DND-41 (cell line): Measurements from ENCODE around the gene TMEM19.

ENCODE experiments used
- ATAC-seq: fragments of 200-7000 bp; cut with Tn5 transposase; 3 replicates; pipeline ENCODE4 v1.9.1; 2021; ENCODE audit warnings: low read depth; ENCODE audit not compliant: insufficient read depth
- DNase-seq: peaks from one replicate; pipeline ENCODE4 v3.0.0-alpha.2; 2020
- H2AFZ ChIP-seq: 2 replicates; pipeline ENCODE4 v1.6.0; 2012; ENCODE audit warnings: low read depth, low read length
- H3K27ac ChIP-seq: 2 replicates; pipeline ENCODE4 v1.5.1; 2012; ENCODE audit warnings: low read length, inconsistent platforms
- H3K27me3 ChIP-seq: fragments of 200-600 bp; sonication (generic); 2 replicates; pipeline ENCODE4 v1.6.0; 2012; ENCODE audit warnings: low read length, mild to moderate bottlenecking, inconsistent platforms; ENCODE audit not compliant: insufficient read depth, poor library complexity
- H3K36me3 ChIP-seq: 2 replicates; pipeline ENCODE4 v1.5.1; 2012; ENCODE audit warnings: low read length, inconsistent platforms; ENCODE audit not compliant: insufficient read depth
- H3K4me1 ChIP-seq: 2 replicates; pipeline ENCODE4 v1.5.1; 2012; ENCODE audit warnings: mild to moderate bottlenecking, low read length; ENCODE audit not compliant: insufficient read depth
- H3K4me2 ChIP-seq: 2 replicates; pipeline ENCODE4 v1.6.0; 2012; ENCODE audit warnings: mild to moderate bottlenecking, moderate library complexity, low read length, inconsistent platforms; ENCODE audit not compliant: insufficient read depth
- H3K4me3 ChIP-seq, 2 experiments: fragments of 200-600 bp in 1 of 2; shearing (Covaris generic) in 1 of 2; 2 replicates each; pipeline ENCODE4 v1.5.1; 2012 to 2016; ENCODE audit warnings: inconsistent platforms in 2 of 2, low read length in 2 of 2, mild to moderate bottlenecking in 2 of 2, low read depth in 1 of 2, moderate library complexity in 1 of 2
- H3K79me2 ChIP-seq: 2 replicates; pipeline ENCODE4 v1.6.0; 2012; ENCODE audit warnings: low read length, inconsistent platforms; ENCODE audit not compliant: insufficient read depth
- H3K9ac ChIP-seq: 2 replicates; pipeline ENCODE4 v1.6.0; 2012; ENCODE audit warnings: low read depth, mild to moderate bottlenecking, inconsistent platforms, low read length, moderate library complexity
- H3K9me3 ChIP-seq: 2 replicates; pipeline ENCODE4 v1.5.1; 2012; ENCODE audit warnings: low read length, moderate library complexity, mild to moderate bottlenecking, inconsistent platforms; ENCODE audit not compliant: insufficient read depth, severe bottlenecking
- H4K20me1 ChIP-seq: 2 replicates; pipeline ENCODE4 v1.6.0; 2012; ENCODE audit warnings: low read length; ENCODE audit not compliant: insufficient read depth
- EZH2 ChIP-seq: IDR thresholded peaks from 3 replicates; pipeline ENCODE4 v1.6.1; 2012; ENCODE audit warnings: borderline replicate concordance, low read depth, mild to moderate bottlenecking, moderate library complexity, low read length, inconsistent platforms; ENCODE audit not compliant: severe bottlenecking
- TF ChIP-seq, protein P1 (sequence below): IDR thresholded peaks from 2 replicates; pipeline ENCODE4 v1.5.1; 2012; ENCODE audit warnings: borderline replicate concordance, low read length, moderate library complexity, mild to moderate bottlenecking; ENCODE audit not compliant: poor library complexity, severe bottlenecking; ENCODE audit errors: extremely low read depth

The TMEM19 gene

DNA sequence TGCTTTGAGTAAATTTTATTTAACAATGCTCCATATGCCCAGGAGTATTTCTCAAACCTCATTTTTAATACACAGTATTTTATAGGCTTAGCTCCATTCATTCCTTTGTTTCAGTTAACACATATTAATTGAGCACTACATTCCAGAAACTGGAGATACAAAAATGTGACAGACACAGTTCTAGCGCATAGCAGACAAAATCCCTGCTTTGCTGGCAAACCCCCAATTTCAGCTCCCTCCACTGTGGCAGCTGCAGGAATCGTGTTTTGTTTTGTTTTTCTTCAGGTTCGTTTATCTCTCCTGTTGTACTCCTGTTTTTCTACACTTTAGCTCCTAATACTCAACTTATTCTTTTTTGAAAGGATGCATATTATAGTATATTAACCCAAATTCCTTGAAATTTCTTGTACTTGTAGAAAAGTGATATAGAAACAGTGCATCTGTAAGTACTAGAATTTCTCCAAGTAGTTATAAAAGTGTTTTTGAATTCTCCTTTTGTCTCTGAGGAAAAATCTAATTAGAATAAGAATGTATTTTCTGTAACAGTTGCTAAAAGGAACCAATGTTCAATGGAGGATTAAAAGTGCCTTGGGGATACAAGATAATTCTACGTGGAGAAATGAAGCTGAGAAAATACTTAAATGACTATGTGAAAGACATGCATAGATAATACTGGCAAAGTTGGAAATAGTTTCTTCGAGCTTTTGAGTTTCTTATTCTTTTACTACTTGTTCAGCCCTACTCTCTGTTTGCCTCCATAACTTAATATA, 62.4 kb downstream of the TMEM19 start:
- Histone ChIP-seq H3K36me3 (no peaks in the 10 kb centered on the region), H3K4me2 (no peak overlapping the region), H3K27ac (no peak overlapping the region)

GRCh38 chr12:71749666-71750065, 63.8 kb downstream of the TMEM19 start:
- Histone ChIP-seq H3K27me3 (peaks cover 16% of the 10 kb centered on the region), H3K9me3 (no peaks in the 10 kb centered on the region), H3K4me1 (peaks cover 7% of the 10 kb centered on the region), H3K36me3 (no peaks in the 10 kb centered on the region), H3K9ac (no peak overlapping the region), H3K4me2 (no peak overlapping the region), H3K4me3 (no peak overlapping the region), H3K27ac (no peak overlapping the region), H4K20me1 (no peaks in the 10 kb centered on the region), H3K79me2 (peaks cover 4% of the 10 kb centered on the region), H2AFZ (no peak overlapping the region)
- ATAC-seq, result no peak
- TF ChIP-seq EZH2, result no peak
- TF ChIP-seq, protein P1, sequence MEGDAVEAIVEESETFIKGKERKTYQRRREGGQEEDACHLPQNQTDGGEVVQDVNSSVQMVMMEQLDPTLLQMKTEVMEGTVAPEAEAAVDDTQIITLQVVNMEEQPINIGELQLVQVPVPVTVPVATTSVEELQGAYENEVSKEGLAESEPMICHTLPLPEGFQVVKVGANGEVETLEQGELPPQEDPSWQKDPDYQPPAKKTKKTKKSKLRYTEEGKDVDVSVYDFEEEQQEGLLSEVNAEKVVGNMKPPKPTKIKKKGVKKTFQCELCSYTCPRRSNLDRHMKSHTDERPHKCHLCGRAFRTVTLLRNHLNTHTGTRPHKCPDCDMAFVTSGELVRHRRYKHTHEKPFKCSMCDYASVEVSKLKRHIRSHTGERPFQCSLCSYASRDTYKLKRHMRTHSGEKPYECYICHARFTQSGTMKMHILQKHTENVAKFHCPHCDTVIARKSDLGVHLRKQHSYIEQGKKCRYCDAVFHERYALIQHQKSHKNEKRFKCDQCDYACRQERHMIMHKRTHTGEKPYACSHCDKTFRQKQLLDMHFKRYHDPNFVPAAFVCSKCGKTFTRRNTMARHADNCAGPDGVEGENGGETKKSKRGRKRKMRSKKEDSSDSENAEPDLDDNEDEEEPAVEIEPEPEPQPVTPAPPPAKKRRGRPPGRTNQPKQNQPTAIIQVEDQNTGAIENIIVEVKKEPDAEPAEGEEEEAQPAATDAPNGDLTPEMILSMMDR, result no peak
- DNase-seq, result no peak

More for the DNA sequence above, 62.4 kb downstream of the TMEM19 start:
- Histone ChIP-seq H3K9ac (no peak overlapping the region), H3K79me2 (no peaks in the 10 kb centered on the region), H3K27me3 (peaks cover 16% of the 10 kb centered on the region), H3K4me3 (no peak overlapping the region), H2AFZ (no peak overlapping the region), H4K20me1 (no peaks in the 10 kb centered on the region), H3K9me3 (no peaks in the 10 kb centered on the region), H3K4me1 (no peaks in the 10 kb centered on the region)
- DNase-seq (no peak), ATAC-seq (no peak)
- TF ChIP-seq, protein P1, result no peak
- no peak for TF ChIP-seq EZH2

DNA sequence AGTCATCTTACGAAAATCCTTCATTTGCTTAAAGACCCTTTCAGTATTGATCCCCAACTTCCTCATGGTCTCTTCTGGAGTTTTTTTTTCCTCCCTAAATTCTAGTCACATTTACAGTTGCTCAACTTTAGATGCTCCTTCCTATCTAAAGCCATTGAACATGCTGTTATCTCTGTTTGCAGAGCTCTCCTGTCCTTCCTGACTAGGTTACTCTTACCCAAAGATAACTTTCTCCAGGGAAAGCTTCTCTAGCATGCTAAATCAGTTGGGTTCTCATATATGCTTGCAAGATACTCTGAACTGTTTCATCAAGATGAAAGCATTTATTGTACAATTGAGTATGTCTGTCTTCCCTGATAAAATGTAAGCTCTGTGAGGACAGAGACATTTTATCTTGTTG, 67.0 kb downstream of the TMEM19 start:
- H3K4me3 ChIP-seq, result no peak overlapping the region
- no peak for TF ChIP-seq EZH2
- TF ChIP-seq, protein P1, result no peak
- H3K27ac ChIP-seq, result no peak overlapping the region
- no peak overlapping the region for H3K9ac ChIP-seq
- no peak overlapping the region for H3K4me2 ChIP-seq
- peaks cover 21% of the 10 kb centered on the region; the same call in 1 of the 2 replicates for H4K20me1 ChIP-seq
- DNase-seq (no peak), ATAC-seq (no peak)
- peaks cover 36% of the 10 kb centered on the region for H3K79me2 ChIP-seq
- H2AFZ ChIP-seq, result 0 out of 2 replicates have a peak overlapping the region, but pooled peaks have one; percentile 49
- H3K27me3 ChIP-seq, result peaks cover 16% of the 10 kb centered on the region
- H3K36me3 ChIP-seq, result peaks cover 6% of the 10 kb centered on the region
- H3K4me1 ChIP-seq, result peaks cover 26% of the 10 kb centered on the region
- no peaks in the 10 kb centered on the region for H3K9me3 ChIP-seq
